Erythroblast (primary cell): ENCODE measurements around the gene RIPK4.

Experiments
- GATA1 ChIP-seq: IDR thresholded peaks from 2 replicates; pipeline ENCODE4 v1.6.1; 2011; ENCODE audit warnings: low read depth, mild to moderate bottlenecking, control low read depth, low read length, moderate library complexity
- POLR2A ChIP-seq: IDR thresholded peaks from 2 replicates; pipeline ENCODE4 v1.6.1; 2011; ENCODE audit warnings: mild to moderate bottlenecking, low read length

GRCh38 chr21:41747943-41748738 is 18.7 kb downstream of the RIPK4 start:
- no peak for TF ChIP-seq POLR2A
- TF ChIP-seq GATA1: no peak
